Bladder microvascular endothelial cell (primary cell): ENCODE data around the gene MASP1. TPM values are rescaled to one million over a fixed set of nuclear protein-coding genes. Genes with fewer than 3 reads are reported as not detected.

ENCODE experiments used
- total RNA-seq: library from RNA; depleted of rRNA; stranded (reverse); fragments of >200 nt; gene quantifications from 2 replicates; pipeline ENCODE4 v1.2.3, GENCODE V29; 2014

The MASP1 gene
- total RNA-seq = 0.19 and 1.6 TPM in 2 replicates

DNA sequence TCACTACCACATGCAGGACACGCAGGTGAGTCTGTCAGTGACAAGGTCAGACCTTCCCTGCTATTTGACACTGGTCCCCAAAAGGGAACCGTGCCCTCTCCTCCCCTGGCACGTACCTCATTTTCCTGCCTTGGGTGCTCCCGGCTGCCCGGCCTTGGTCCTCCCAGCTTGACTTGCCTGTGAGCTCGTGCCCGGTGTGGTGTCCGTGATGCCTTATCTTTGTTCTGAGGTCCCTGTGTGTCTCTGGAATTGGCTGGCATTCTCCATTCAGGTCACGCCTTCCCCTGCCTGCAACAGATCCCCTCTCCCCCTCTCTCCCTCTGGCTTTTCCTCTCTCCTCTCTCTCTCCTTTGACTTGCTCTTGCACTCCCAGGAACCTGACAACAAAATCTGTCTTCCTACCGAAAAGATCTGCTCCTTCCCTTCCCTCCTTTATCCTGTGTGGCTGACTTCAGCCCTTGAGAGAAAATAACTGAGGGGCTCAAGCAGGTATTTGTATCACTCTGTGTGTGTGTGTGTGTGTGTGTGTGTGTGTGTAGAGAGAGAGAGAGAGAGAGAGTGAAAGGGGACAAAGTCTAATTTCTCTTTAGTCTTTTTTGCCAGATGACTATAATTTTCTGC is at the start of gene MASP1:
Gene MASP1, minus strand, starts transcription at position 226 of the 621 bp plus-strand sequence. Its CDS starts 105 bp downstream, at position 121.

GRCh38 chr3:187197335-187197649 is 94.2 kb downstream of the MASP1 start, which contains the start of gene RTP1:
RTP1 (plus strand) TSS chr3:187197486; CDS start chr3:187197516, 30 bp downstream.

Other genes starting within 250 kb of the MASP1 start
- 16.1 and 25.3 TPM in 2 replicates for gene RPL39L, start 152.2 kb downstream of the MASP1 start, total RNA-seq
- gene RTP1, start 94.3 kb downstream of the MASP1 start, total RNA-seq = not detected in 2 replicates
- 1.6 and 2.8 TPM in 2 replicates for gene RTP4, start 76.6 kb upstream of the MASP1 start, total RNA-seq